H1 (cell line): ENCODE measurements around the gene CD164L2. TPM values are rescaled to one million over a fixed set of nuclear protein-coding genes. Genes with fewer than 3 reads are reported as not detected.

ENCODE experiments used
- JUND ChIP-seq: IDR thresholded peaks from 2 replicates; pipeline ENCODE4 v1.6.1; 2011; ENCODE audit warnings: mild to moderate bottlenecking, improper control_type of control experiment, low read length
- POLR2A ChIP-seq, 2 experiments: IDR thresholded peaks; 1 replicate in 1 of 2; 2 replicates in 1 of 2; pipeline ENCODE4 v1.6.1; 2011; ENCODE audit warnings: low read depth in 2 of 2, low read length in 2 of 2, mild to moderate bottlenecking in 2 of 2; ENCODE audit errors: control extremely low read depth in 1 of 2
- TCF12 ChIP-seq: IDR thresholded peaks from 2 replicates; pipeline ENCODE4 v1.6.1; 2011; ENCODE audit warnings: low read depth, mild to moderate bottlenecking, low read length
- polyA plus RNA-seq, 7 experiments: library from polyadenylated mRNA; depleted of rRNA in 3 of 7; stranded (reverse) in 5 of 7; unstranded in 2 of 7; fragments of >200 nt in 5 of 7; fragments of 200-250 nt in 2 of 7; gene quantifications; 1 replicate in 5 of 7; 2 replicates in 1 of 7; 4 replicates in 1 of 7; pipeline versions ENCODE4 v1.2.1 to v1.2.3, GENCODE V29; 2011 to 2013; ENCODE audit warnings: missing spikeins in 2 of 7, mixed read lengths in 2 of 7
- total RNA-seq: library from RNA; stranded (reverse); fragmentation: NEBNext Ultra II Directional; extraction: Animal tissue kit (Norgen Biotek cat#: 25700); gene quantifications from 2 replicates; pipeline ENCODE4 v1.2.1, GENCODE V29; 2021
- TF ChIP-seq, protein P1 (sequence below): fragments of 300-600 bp; sonication (generic); IDR thresholded peaks from 2 replicates; pipeline ENCODE4 v1.7.1; 2012; ENCODE audit warnings: low read length, moderate library complexity, mild to moderate bottlenecking, inconsistent platforms; ENCODE audit not compliant: insufficient replicate concordance
- TF ChIP-seq, protein P2 (sequence below): IDR thresholded peaks from 2 replicates; pipeline ENCODE4 v1.6.1; 2011; ENCODE audit warnings: low read length, improper control_type of control experiment

Gene CD164L2
- total and polyA plus RNA-seq, 2 of the 8 experiments (the other 6 are each of a cell fraction or from before 2014, with no cell fraction given): 3.3 TPM

DNA sequence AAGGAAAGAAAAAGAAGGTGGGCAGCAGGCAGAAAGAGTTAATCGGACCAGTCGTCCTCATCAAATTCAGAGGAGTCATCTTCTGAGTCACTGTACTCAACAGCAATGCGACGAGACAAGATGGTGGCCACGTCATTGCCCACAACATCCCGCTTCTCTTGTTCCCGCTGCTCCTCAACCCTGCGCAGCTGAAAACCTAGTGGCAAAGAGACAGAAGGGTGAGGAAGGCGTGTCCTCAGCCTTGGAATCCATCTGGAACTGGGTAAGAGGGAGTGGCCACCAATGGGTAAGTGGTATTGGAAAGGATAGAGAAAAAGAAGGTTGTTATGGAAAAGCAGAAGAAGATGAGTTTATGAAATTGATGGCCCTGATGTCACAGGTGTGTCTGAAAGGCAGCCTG lies 25.0 kb upstream of the CD164L2 start (continued):
- TF ChIP-seq, protein P1, sequence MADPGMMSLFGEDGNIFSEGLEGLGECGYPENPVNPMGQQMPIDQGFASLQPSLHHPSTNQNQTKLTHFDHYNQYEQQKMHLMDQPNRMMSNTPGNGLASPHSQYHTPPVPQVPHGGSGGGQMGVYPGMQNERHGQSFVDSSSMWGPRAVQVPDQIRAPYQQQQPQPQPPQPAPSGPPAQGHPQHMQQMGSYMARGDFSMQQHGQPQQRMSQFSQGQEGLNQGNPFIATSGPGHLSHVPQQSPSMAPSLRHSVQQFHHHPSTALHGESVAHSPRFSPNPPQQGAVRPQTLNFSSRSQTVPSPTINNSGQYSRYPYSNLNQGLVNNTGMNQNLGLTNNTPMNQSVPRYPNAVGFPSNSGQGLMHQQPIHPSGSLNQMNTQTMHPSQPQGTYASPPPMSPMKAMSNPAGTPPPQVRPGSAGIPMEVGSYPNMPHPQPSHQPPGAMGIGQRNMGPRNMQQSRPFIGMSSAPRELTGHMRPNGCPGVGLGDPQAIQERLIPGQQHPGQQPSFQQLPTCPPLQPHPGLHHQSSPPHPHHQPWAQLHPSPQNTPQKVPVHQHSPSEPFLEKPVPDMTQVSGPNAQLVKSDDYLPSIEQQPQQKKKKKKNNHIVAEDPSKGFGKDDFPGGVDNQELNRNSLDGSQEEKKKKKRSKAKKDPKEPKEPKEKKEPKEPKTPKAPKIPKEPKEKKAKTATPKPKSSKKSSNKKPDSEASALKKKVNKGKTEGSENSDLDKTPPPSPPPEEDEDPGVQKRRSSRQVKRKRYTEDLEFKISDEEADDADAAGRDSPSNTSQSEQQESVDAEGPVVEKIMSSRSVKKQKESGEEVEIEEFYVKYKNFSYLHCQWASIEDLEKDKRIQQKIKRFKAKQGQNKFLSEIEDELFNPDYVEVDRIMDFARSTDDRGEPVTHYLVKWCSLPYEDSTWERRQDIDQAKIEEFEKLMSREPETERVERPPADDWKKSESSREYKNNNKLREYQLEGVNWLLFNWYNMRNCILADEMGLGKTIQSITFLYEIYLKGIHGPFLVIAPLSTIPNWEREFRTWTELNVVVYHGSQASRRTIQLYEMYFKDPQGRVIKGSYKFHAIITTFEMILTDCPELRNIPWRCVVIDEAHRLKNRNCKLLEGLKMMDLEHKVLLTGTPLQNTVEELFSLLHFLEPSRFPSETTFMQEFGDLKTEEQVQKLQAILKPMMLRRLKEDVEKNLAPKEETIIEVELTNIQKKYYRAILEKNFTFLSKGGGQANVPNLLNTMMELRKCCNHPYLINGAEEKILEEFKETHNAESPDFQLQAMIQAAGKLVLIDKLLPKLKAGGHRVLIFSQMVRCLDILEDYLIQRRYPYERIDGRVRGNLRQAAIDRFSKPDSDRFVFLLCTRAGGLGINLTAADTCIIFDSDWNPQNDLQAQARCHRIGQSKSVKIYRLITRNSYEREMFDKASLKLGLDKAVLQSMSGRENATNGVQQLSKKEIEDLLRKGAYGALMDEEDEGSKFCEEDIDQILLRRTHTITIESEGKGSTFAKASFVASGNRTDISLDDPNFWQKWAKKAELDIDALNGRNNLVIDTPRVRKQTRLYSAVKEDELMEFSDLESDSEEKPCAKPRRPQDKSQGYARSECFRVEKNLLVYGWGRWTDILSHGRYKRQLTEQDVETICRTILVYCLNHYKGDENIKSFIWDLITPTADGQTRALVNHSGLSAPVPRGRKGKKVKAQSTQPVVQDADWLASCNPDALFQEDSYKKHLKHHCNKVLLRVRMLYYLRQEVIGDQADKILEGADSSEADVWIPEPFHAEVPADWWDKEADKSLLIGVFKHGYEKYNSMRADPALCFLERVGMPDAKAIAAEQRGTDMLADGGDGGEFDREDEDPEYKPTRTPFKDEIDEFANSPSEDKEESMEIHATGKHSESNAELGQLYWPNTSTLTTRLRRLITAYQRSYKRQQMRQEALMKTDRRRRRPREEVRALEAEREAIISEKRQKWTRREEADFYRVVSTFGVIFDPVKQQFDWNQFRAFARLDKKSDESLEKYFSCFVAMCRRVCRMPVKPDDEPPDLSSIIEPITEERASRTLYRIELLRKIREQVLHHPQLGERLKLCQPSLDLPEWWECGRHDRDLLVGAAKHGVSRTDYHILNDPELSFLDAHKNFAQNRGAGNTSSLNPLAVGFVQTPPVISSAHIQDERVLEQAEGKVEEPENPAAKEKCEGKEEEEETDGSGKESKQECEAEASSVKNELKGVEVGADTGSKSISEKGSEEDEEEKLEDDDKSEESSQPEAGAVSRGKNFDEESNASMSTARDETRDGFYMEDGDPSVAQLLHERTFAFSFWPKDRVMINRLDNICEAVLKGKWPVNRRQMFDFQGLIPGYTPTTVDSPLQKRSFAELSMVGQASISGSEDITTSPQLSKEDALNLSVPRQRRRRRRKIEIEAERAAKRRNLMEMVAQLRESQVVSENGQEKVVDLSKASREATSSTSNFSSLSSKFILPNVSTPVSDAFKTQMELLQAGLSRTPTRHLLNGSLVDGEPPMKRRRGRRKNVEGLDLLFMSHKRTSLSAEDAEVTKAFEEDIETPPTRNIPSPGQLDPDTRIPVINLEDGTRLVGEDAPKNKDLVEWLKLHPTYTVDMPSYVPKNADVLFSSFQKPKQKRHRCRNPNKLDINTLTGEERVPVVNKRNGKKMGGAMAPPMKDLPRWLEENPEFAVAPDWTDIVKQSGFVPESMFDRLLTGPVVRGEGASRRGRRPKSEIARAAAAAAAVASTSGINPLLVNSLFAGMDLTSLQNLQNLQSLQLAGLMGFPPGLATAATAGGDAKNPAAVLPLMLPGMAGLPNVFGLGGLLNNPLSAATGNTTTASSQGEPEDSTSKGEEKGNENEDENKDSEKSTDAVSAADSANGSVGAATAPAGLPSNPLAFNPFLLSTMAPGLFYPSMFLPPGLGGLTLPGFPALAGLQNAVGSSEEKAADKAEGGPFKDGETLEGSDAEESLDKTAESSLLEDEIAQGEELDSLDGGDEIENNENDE: no peak
- TF ChIP-seq, protein P2, sequence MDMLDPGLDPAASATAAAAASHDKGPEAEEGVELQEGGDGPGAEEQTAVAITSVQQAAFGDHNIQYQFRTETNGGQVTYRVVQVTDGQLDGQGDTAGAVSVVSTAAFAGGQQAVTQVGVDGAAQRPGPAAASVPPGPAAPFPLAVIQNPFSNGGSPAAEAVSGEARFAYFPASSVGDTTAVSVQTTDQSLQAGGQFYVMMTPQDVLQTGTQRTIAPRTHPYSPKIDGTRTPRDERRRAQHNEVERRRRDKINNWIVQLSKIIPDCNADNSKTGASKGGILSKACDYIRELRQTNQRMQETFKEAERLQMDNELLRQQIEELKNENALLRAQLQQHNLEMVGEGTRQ: no peak
- no peak for TF ChIP-seq TCF12
- no peak for TF ChIP-seq JUND
- no peak for TF ChIP-seq POLR2A (IDR thresholded peaks at IDR 0.05; ENCODE audit: control extremely low read depth in 1 of 2, low read depth in 2 of 2, low read length in 2 of 2)
- TF ChIP-seq, all 59 proteins: peak for 0
